Measurements from ENCODE around the gene STAB2.

DNA sequence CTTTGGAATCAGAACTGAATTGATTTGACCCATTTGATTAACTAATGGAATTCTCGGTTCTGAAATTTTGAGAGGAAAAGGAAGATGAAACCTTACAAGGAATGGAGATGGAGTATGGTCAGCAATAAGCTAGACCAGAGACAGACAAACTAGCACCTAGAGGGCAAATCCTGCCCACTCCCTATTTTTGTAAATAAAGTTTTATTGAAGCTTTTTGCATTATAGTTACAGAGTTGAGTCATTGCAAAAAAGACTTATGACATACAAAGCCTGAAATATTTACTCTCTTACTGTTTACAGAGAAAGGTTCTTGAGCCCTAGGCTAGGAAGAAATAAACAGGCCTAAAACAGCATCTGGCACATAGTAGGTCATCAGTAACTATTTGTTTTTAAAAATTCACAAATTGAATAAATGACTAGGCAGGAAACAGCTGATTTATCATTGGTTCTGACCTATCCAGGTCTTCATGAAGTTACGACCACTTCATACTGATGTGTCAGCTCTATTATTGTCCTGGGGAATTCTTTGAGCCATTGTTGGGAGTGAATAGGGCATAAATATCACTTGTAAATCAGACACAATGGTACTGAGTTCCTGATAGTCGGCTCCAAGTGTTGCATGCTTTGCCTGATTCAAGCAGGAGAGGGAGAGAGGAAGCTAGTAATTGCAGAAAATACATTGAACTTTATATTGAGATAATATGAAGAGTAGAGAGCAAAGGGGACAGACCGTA lies 14.6 kb upstream of the STAB2 start:
- TF ChIP-seq POLR2A (IDR thresholded peaks at IDR 0.05) = no peak
- TF ChIP-seq, protein P1, sequence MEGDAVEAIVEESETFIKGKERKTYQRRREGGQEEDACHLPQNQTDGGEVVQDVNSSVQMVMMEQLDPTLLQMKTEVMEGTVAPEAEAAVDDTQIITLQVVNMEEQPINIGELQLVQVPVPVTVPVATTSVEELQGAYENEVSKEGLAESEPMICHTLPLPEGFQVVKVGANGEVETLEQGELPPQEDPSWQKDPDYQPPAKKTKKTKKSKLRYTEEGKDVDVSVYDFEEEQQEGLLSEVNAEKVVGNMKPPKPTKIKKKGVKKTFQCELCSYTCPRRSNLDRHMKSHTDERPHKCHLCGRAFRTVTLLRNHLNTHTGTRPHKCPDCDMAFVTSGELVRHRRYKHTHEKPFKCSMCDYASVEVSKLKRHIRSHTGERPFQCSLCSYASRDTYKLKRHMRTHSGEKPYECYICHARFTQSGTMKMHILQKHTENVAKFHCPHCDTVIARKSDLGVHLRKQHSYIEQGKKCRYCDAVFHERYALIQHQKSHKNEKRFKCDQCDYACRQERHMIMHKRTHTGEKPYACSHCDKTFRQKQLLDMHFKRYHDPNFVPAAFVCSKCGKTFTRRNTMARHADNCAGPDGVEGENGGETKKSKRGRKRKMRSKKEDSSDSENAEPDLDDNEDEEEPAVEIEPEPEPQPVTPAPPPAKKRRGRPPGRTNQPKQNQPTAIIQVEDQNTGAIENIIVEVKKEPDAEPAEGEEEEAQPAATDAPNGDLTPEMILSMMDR (IDR thresholded peaks at IDR 0.05) = no peak
